HG03378 (cell line): Measurements from ENCODE around the gene APBA3.

Experiments
- ATAC-seq: cut with Tn5 transposase; IDR thresholded peaks from one replicate; pipeline ENCODE4 v1.9.1; 2021; ENCODE audit warnings: mild to moderate bottlenecking, moderate library complexity; ENCODE audit not compliant: unreplicated experiment

The APBA3 gene

GRCh38 chr19:3761382-3762129 lies at the start of gene APBA3:
APBA3 (minus strand) TSS chr19:3761692; CDS start chr19:3760264, 1,428 bp downstream.
- peak; percentile 34 for ATAC-seq

DNA sequence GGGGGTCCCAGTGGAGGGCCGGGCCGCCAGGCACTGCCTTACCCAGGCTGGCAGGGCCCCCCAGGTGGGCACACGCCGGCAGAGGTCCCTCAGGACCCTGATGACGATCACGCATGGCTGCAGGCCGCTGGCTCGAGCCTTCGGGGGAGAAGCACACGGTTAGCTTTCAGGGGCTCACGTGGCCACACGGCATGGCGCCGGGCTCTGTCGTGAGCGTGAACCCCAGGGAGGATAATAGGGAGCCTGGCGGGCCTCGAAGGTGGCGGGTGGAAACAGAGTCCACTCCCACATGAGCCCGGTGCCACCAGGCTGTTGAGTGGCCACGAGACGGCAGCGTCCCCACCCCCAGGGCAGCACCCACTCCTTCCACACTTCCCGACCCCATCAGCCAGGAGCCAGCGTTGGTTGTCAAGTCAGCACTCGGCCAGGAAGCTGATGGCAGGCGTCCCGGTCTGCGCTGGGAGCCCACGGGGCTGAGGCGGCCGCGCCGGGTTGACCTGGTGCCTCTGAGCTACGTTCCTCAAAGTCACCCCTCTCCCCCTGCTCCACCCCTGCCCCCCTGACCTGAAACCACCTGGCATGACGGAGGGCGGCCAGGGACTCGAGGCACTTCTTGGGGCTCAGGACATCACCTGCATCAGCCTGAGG lies 49.3 kb upstream of the APBA3 start:
- no peak for ATAC-seq

DNA sequence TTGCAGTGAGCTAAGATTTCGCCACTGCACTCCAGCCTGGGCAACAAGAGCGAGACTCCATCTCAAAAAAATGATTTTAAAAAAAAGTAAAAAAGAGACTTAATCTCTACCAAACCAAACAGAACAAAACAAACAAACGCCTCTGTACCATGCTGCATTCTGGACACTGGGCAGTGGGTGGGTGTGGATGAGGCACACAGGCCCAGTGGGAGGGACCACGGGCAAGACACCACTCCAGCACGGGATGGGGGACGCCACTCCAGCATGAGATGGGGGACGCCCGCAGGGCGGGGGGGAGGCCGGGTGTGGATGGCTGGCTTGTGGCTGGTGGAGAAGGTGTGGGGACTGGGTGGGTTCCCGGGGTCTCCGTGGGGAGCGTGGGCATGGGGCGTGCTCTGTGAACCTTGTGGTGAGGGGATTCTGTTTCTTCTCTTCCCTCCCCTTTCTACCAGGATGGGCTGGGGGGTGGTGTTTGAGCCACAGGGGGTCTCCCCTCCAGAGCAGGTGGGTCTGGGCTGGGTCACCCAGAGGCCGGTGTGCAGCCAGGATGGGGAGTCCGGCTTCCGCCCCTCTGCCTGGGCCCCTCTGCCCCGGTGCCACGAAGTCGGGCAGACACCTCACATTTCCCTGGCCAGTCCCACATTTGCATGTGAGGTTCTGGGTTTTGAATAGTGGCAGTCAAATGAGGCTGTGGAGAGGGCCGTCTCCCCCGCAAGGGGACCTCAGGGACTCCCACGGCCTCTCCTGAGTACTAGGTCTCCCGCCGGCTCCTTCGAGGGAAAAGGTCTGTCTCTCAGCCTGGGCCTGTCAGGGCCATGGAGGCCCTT lies 48.6 kb upstream of the APBA3 start:
- ATAC-seq, result no peak

DNA sequence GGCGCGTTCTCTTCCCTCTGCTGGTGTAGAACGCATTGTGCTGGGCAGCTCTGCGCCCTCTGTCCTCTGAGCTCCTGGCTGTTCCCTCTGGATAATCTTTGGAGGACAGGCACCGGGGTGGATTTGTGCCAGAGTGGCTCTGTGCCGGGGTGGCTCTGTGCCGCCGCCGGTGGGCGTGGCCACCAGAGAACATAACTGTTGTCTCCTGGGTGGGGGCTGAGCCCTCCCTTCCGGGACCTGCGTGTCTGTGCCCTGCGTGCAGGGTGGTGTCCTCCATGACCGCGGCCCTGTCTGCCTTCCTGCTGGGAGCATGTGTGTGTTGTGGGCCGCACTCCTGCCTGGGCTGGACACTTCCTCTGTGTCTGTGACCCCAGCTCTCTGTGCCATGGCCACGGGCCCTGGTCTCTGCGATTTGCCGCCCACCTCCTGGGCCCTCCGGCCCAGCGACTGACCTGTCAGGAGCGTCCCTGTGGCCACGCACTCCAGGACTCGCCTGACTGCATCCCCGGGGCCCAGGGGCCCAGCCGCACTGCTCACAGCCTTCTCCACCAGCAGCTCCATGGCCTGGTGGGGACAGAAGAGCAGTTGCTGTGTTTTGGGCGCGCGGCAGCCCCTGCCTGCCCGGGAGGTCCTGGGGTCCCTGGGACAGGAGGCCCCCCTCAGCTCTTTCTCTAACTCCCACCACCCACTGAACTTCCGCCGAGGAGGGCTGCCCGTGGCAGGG lies 47.1 kb upstream of the APBA3 start:
- no peak for ATAC-seq

DNA sequence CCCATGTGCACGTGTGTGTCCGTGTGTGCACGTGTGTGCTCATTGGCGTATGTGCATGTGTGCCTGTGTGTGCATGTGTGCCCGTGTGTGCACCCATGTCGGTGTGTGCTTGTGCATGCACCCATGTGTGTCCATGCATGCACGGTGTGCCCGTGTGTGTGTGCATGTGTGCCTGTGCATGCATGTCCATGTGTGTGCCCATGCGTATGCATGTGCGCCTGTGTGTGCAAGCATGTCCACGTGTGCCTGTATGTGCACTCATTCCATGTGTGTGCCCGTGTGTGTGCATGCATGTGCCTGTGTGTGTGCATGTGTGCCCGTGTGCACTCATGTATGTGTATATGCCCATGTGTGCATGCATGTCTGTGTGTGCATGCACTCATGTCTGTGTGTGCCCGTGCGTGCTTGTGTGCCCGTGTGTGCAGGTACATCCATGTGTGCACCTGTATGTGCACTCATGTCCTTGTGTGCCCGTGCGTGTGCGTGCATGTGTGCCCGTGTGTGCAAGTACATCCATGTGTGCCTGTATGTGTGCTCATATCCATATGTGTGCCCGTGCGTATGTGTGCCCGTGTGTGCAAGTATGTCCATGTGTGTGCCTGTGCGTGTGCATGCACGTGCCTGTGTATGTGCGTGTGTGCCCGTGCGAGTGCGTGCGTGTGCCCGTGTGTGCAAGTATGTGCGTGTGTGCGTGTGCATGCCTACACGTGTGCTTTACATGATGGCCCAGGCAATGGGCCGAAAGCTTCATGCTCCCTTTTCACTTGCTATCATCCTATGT lies 46.3 kb upstream of the APBA3 start:
- ATAC-seq, result no peak

DNA sequence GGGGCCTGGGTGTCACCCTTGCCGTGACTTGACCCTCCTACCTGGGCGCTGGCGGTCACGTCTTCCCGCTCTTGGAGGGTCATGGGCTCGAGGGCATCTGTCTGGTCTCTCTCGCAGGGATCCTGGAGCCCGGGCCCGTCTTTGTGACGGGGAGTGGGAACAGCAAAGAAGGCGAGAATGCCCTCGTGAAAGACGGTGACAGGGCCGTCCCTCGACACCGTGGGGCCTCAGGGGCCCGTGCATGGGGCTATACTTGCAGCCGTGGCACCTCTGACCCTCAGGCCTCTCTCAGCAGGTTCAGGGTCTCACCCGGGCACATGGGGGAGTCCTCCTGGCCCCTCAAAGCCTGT lies 45.6 kb upstream of the APBA3 start:
- no peak for ATAC-seq

GRCh38 chr19:3805859-3806258 lies 44.4 kb upstream of the APBA3 start:
- no peak for ATAC-seq

GRCh38 chr19:3804429-3804828 lies 42.9 kb upstream of the APBA3 start:
- no peak for ATAC-seq

- no peak for ATAC-seq
Measured at GRCh38 chr19:3803986-3804385, 42.5 kb upstream of the APBA3 start.

- no peak for ATAC-seq
Measured at GRCh38 chr19:3803114-3803888, 41.8 kb upstream of the APBA3 start.

GRCh38 chr19:3801412-3802096 lies 40.1 kb upstream of the APBA3 start:
- no peak for ATAC-seq

DNA sequence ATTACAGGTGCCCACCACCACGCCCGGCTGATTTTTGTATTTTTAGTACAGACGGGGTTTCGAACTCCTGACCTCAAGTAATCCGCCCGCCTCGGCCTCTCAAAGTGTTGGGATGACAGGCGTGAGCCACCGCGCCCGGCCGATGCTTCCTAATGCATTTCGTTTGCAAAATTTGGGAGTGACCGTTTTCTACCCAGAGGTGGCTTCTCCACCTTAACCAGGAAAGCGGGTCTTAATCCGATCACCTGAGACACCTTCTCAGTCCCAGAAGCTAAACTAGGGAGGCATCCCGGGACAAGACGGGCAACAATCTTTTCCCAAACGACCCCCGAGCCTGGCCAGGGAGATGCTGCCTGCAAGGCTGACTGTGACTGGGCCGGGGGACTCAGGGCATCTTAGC lies 39.5 kb upstream of the APBA3 start:
- no peak for ATAC-seq

- no peak for ATAC-seq
Measured at GRCh38 chr19:3798137-3798536, 36.6 kb upstream of the APBA3 start.

GRCh38 chr19:3796358-3796757 lies 34.9 kb upstream of the APBA3 start:
- no peak for ATAC-seq

- ATAC-seq, result no peak
Measured at GRCh38 chr19:3793799-3794198, 32.3 kb upstream of the APBA3 start.

DNA sequence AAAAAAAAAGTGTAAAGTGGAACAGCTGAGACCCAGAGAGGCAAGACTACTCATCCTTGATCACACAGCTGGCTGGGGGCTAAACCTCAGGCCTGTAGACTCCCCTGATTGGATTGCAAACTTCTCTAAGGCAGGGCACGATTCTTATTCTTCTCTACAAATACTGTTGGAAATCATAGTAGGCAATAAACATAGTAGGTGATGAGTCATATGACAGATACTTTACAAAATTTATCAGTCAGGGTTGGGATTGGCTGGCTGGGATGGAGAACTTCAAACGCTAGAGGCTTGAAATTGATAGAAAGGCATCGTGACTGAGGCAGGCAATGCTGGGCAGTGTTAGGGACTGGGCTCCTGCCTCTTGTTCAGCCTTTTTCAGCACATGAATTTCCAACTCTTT lies 30.6 kb upstream of the APBA3 start:
- no peak for ATAC-seq

GRCh38 chr19:3790941-3791340 lies 29.4 kb upstream of the APBA3 start:
- no peak for ATAC-seq

DNA sequence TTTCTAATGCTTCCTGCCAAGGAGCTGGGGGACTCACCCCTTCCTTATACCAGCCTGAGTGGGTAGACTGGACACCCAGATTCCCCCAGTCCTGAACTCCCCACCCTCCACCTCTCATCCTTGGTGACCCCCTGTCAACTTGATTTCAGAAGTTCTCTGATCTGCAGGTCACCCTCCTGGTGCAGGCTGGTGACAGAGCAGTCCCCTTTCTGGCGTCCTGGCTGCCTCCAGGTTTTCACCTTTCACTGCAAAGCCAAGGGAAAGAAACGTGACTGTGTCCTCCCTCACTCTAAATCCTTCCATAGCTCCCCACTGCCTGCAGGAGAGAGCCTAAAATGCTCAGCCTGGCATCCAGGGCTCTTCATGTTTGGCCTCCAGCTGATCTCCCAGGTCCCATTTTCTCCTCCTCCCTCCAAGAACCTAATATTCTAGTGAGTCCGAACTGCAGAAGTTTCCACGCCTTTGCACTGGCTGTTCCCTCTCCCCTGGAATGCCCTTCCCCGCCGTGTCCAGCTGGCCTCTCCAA lies 28.8 kb upstream of the APBA3 start:
- ATAC-seq, result no peak
